Measurements from ENCODE around the gene FBXO9. TPM values are rescaled to one million over a fixed set of nuclear protein-coding genes. Genes with fewer than 3 reads are reported as not detected.

Gene FBXO9
- total and polyA plus RNA-seq, 10 of the 15 experiments (the other 5 are each of a cell fraction or from before 2014, with no cell fraction given): 9.9 to 68.9 (median 31.3) TPM

GRCh38 chr6:53134601-53135235 lies 69.5 kb downstream of the FBXO9 start (continued):
- TF ChIP-seq SUZ12 (IDR thresholded peaks at IDR 0.05; ENCODE audit: unreplicated experiment) (no peak), NFXL1 (IDR thresholded peaks at IDR 0.05; ENCODE audit: borderline replicate concordance) (no peak), MTA2 (IDR thresholded peaks at IDR 0.05; ENCODE audit: low read depth) (no peak), SIN3A (IDR thresholded peaks at IDR 0.05; ENCODE audit: low read depth, low read length) (no peak), NR2C2 (IDR thresholded peaks at IDR 0.05; ENCODE audit: borderline replicate concordance, control insufficient read depth, insufficient read length, low read depth) (no peak)

GRCh38 chr6:53136000-53136609 lies 70.9 kb downstream of the FBXO9 start:
- ChIA-PET SMC1A (ENCODE audit: uncharacterized antibody, unreplicated experiment) (no interaction called here), CTCF (no interaction called here), RAD21 (ENCODE audit: unreplicated experiment) (no interaction called here), POLR2A (interaction anchor here (1.3 kb wide), 1 partner anchor 10 kb away, joined by 3 read pairs; no protein-coding TSS in a partner anchor)
- in situ Hi-C loops (cut with MboI) (no loop called here), intact Hi-C loops (cut with micrococcal nuclease; ENCODE audit: unreplicated experiment) (no loop called here)
- no TSS peak for BruUV-seq (replicated peaks)
- Histone ChIP-seq H3K27ac (ENCODE audit: control insufficient read depth, insufficient read depth) (no peak overlapping the region), H3K79me2 (ENCODE audit: control insufficient read depth, insufficient read depth, low read length) (no peaks in the 10 kb centered on the region), H3K27me3 (replicated peaks in 1 of 2; ENCODE audit: control insufficient read depth in 2 of 2, insufficient read depth in 2 of 2, low read length in 1 of 2) (no peaks in the 10 kb centered on the region), H3K4me2 (ENCODE audit: control insufficient read depth, insufficient read depth) (no peak overlapping the region), H3K9ac (ENCODE audit: control insufficient read depth, insufficient read depth, low read length) (no peak overlapping the region), H3K4me1 (ENCODE audit: control insufficient read depth, insufficient read depth, low read length) (no peaks in the 10 kb centered on the region), H3K9me3 (replicated peaks; ENCODE audit: control insufficient read depth, insufficient read depth, low read length) (no peaks in the 10 kb centered on the region), H2AFZ (ENCODE audit: control insufficient read depth, low read depth, low read length) (no peak overlapping the region), H4K20me1 (ENCODE audit: control insufficient read depth, insufficient read depth) (no peaks in the 10 kb centered on the region; the same call in 1 of the 2 replicates), H3K36me3 (ENCODE audit: control insufficient read depth in 2 of 2, insufficient read depth in 2 of 2, low read length in 1 of 2) (no peaks in the 10 kb centered on the region), H3K4me3 (no peak overlapping the region)
- no peak for ATAC-seq
- FAIRE-seq: no peak
- WGBS (ENCODE audit: insufficient coverage, insufficient replicate concordance, low lambda C conversion rate, missing lambda C conversion rate): 56% methylated on average over 3 of the region's 3 CpGs
- DNase-seq (ENCODE audit: low read depth, low spot score): no peak
- TF ChIP-seq RB1 (IDR thresholded peaks at IDR 0.05; ENCODE audit: borderline replicate concordance): no peak
- no peak for TF ChIP-seq RFX5 (IDR thresholded peaks at IDR 0.05; ENCODE audit: low read depth, low read length)
